GM12874 (cell line): ENCODE data around the gene PACRG.

Experiments
- CTCF ChIP-seq: IDR thresholded peaks from 2 replicates; pipeline ENCODE4 v1.5.1; 2011; ENCODE audit warnings: low read depth, mild to moderate bottlenecking, control low read depth, low read length, moderate library complexity; ENCODE audit not compliant: insufficient read depth

Gene PACRG

GRCh38 chr6:163226181-163226835, 498.5 kb downstream of the PACRG start:
- no peak for TF ChIP-seq CTCF

- no peak for TF ChIP-seq CTCF
Observed at GRCh38 chr6:163226836-163227485, 499.2 kb downstream of the PACRG start.

- no peak for TF ChIP-seq CTCF
Observed at GRCh38 chr6:163228041-163228440, 500.3 kb downstream of the PACRG start.

- TF ChIP-seq CTCF = no peak
Observed at GRCh38 chr6:163229050-163229449, 501.3 kb downstream of the PACRG start.

- no peak for TF ChIP-seq CTCF
Observed at GRCh38 chr6:163230901-163231300, 503.1 kb downstream of the PACRG start.

- no peak for TF ChIP-seq CTCF
Observed at GRCh38 chr6:163231356-163232014, 503.7 kb downstream of the PACRG start.

- TF ChIP-seq CTCF = no peak
Observed at GRCh38 chr6:163232015-163232523, 504.3 kb downstream of the PACRG start.
